AG04450 (cell line): ENCODE measurements around the gene RUSF1. TPM values are rescaled to one million over a fixed set of nuclear protein-coding genes. Genes with fewer than 3 reads are reported as not detected.

Experiments
- CTCF ChIA-PET: fragments of 300-600, 350-600 bp; formaldehyde crosslinking; extraction: SDS; loops from one replicate; lab custom pipeline; 2022; ENCODE audit warnings: antibody characterized with exemption, inconsistent platforms; lab: Charles Lee
- POLR2A ChIA-PET: fragments of 350-600 bp; formaldehyde crosslinking; extraction: SDS; loops from one replicate; lab custom pipeline; 2021; ENCODE audit warnings: antibody characterized with exemption, inconsistent platforms; lab: Yijun Ruan, JAX
- DNase-seq: peaks from one replicate; pipeline ENCODE4 v3.0.0-alpha.2; 2011; ENCODE audit warnings: low read depth, low spot score
- H3K27ac ChIP-seq: one replicate; pipeline ENCODE4 v1.5.1; 2012; ENCODE audit warnings: low read depth, low read length, control low read depth
- H3K27me3 ChIP-seq: one replicate; pipeline ENCODE4 v1.6.0; 2012; ENCODE audit warnings: low read length; ENCODE audit not compliant: control insufficient read depth, insufficient read depth
- H3K4me3 ChIP-seq: 2 replicates; pipeline ENCODE4 v1.5.1; 2011; ENCODE audit warnings: mild to moderate bottlenecking, low read depth, low read length, control low read depth
- H3K9me3 ChIP-seq: 2 replicates; pipeline ENCODE4 v1.5.1; 2012; ENCODE audit warnings: low read length; ENCODE audit not compliant: control insufficient read depth, insufficient read depth
- CTCF ChIP-seq: IDR thresholded peaks from 2 replicates; pipeline ENCODE4 v1.5.1; 2011; ENCODE audit warnings: low read depth, low read length, control low read depth, inconsistent platforms
- polyA plus RNA-seq: library from polyadenylated mRNA; depleted of rRNA; stranded (reverse); fragments of >200 nt; gene quantifications from 2 replicates; pipeline ENCODE4 v1.2.3, GENCODE V29; 2011

Gene RUSF1
- polyA plus RNA-seq, 1 experiment = 32.2 TPM

- Histone ChIP-seq H3K27me3 (no peaks in the 10 kb centered on the region), H3K27ac (no peak overlapping the region), H3K4me3 (no peak overlapping the region), H3K9me3 (no peaks in the 10 kb centered on the region; the same call in 1 of the 2 replicates)
- CTCF ChIA-PET = interaction anchor here (0.6 to 1.6 kb wide), 4 partner anchors 10 to 554 kb away, joined by 3 to 4 read pairs (median 4); no protein-coding TSS in a partner anchor
- peak; percentile 31 for TF ChIP-seq CTCF
- POLR2A ChIA-PET = interaction anchor here (0.7 to 0.8 kb wide), 2 partner anchors 13 to 276 kb away, joined by 3 read pairs; partner anchors contain the start of genes FUS and ZNF843
- no peak for DNase-seq
These were observed 52.4 kb downstream of the RUSF1 start for GRCh38 chr16:31455601-31456314.

- no peak for TF ChIP-seq CTCF
- Histone ChIP-seq H3K27ac (peak overlapping the region; percentile 77), H3K27me3 (no peaks in the 10 kb centered on the region), H3K9me3 (no peaks in the 10 kb centered on the region; the same call in 1 of the 2 replicates), H3K4me3 (no peak overlapping the region)
- CTCF ChIA-PET = interaction anchor here (0.6 to 2.5 kb wide), 6 partner anchors 10 to 415 kb away, joined by 3 to 25 read pairs (median 6); partner anchors contain the start of genes PYCARD and ZNF843
- POLR2A ChIA-PET = interaction anchor here (0.6 to 3.9 kb wide), 6 partner anchors 11 to 273 kb away, joined by 3 to 22 read pairs (median 4); partner anchors contain the start of genes FUS, RUSF1, TGFB1I1 and ZNF843
- DNase-seq = no peak
These were observed 54.7 kb downstream of the RUSF1 start for GRCh38 chr16:31453255-31454204.

- ChIA-PET POLR2A (interaction anchor here (0.6 to 3.9 kb wide), 7 partner anchors 10 to 381 kb away, joined by 3 to 22 read pairs (median 4); partner anchors contain the start of genes FUS, RUSF1, TGFB1I1 and ZNF843), CTCF (interaction anchor here (0.6 to 2.5 kb wide), 10 partner anchors 8 to 701 kb away, joined by 3 to 25 read pairs (median 4); partner anchors contain the start of gene ZNF843)
- peak; percentile 74 for DNase-seq
- Histone ChIP-seq H3K27ac (peak overlapping the region; percentile 96), H3K9me3 (no peaks in the 10 kb centered on the region), H3K27me3 (no peaks in the 10 kb centered on the region), H3K4me3 (no peak overlapping the region)
- no peak for TF ChIP-seq CTCF
These were observed 55.5 kb downstream of the RUSF1 start for GRCh38 chr16:31452631-31453106.

- Histone ChIP-seq H3K9me3 (no peaks in the 10 kb centered on the region), H3K4me3 (no peak overlapping the region), H3K27ac (peak overlapping the region; percentile 96), H3K27me3 (no peaks in the 10 kb centered on the region)
- CTCF ChIA-PET = interaction anchor here (0.6 to 2.5 kb wide), 18 partner anchors 8 to 700 kb away, joined by 3 to 25 read pairs (median 4); partner anchors contain the start of genes HSD3B7, ZNF267 and ZNF843
- TF ChIP-seq CTCF = peak; percentile 86
- POLR2A ChIA-PET = interaction anchor here (0.6 to 3.9 kb wide), 5 partner anchors 9 to 506 kb away, joined by 3 to 22 read pairs (median 3); partner anchors contain the start of genes FUS and ZNF843
- DNase-seq = peak; percentile 63
These were observed 56.4 kb downstream of the RUSF1 start for GRCh38 chr16:31451681-31452351.
